Gastroesophageal sphincter (tissue), 3 donors: ENCODE measurements around the gene CCNJL.

ENCODE experiments used
- POLR2AphosphoS5 ChIP-seq: sonication (generic); formaldehyde crosslinking; IDR thresholded peaks from one replicate; pipeline ENCODE4 v1.6.1; 2017; ENCODE audit warnings: antibody characterized with exemption
- TF ChIP-seq, protein P1 (sequence below), 4 experiments: fragments of 200-600 bp in 2 of 4; fragments of 450-650 bp in 2 of 4; sonication (generic) in 1 of 4; IDR thresholded peaks; one replicate each; pipeline ENCODE4 v1.5.1; 2017 to 2019; ENCODE audit warnings: antibody characterized with exemption in 4 of 4, mild to moderate bottlenecking in 2 of 4, moderate library complexity in 2 of 4

DNA sequence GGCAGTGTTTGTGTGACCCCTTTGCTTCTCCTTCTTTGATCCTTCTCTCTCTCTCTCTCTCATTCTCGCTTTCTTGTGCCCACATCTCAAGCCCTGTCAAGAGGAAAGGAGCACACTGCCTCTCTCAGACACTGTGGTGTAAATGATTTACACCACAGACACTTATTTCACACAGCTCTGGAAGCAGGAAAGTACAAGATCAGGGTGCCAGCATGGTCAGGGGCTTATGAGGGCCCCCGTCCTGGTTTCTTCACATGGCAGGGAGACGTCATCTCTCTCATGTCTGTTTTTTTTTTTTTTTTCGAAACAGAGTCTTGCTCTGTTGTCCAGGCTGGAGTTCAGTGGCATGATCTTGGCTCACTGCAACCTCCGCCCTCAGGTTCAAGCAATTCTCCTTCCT is 76.6 kb downstream of the CCNJL start:
- TF ChIP-seq POLR2AphosphoS5, result no peak
- TF ChIP-seq, protein P1, sequence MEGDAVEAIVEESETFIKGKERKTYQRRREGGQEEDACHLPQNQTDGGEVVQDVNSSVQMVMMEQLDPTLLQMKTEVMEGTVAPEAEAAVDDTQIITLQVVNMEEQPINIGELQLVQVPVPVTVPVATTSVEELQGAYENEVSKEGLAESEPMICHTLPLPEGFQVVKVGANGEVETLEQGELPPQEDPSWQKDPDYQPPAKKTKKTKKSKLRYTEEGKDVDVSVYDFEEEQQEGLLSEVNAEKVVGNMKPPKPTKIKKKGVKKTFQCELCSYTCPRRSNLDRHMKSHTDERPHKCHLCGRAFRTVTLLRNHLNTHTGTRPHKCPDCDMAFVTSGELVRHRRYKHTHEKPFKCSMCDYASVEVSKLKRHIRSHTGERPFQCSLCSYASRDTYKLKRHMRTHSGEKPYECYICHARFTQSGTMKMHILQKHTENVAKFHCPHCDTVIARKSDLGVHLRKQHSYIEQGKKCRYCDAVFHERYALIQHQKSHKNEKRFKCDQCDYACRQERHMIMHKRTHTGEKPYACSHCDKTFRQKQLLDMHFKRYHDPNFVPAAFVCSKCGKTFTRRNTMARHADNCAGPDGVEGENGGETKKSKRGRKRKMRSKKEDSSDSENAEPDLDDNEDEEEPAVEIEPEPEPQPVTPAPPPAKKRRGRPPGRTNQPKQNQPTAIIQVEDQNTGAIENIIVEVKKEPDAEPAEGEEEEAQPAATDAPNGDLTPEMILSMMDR (IDR thresholded peaks at IDR 0.05), result no peak
